ENCODE results near the gene WDR7. TPM values are rescaled to one million over a fixed set of nuclear protein-coding genes. Genes with fewer than 3 reads are reported as not detected.

WDR7 gene
- total and polyA plus RNA-seq, 4 donors = 27.9 to 126 (median 33.8) TPM

- Histone ChIP-seq H3K4me3 (ENCODE audit: low read depth, low read length) (no peak overlapping the region), H3K4me1 (ENCODE audit: control insufficient read depth, insufficient read depth, low read length) (no peaks in the 10 kb centered on the region), H3K36me3 (ENCODE audit: control insufficient read depth, insufficient read depth, low read length) (no peaks in the 10 kb centered on the region), H3K27me3 (ENCODE audit: control insufficient read depth, insufficient read depth, low read length) (no peaks in the 10 kb centered on the region), H3K9me3 (ENCODE audit: control insufficient read depth, insufficient read depth, low read length) (no peaks in the 10 kb centered on the region), H3K27ac (ENCODE audit: low read depth, low read length) (no peak overlapping the region)
- whole genome bisulfite sequencing (ENCODE audit: insufficient coverage) = 100% methylated on average over 1 of the region's 3 CpGs
- no peak for DNase-seq (ENCODE audit: low read depth in 4 of 6, low spot score in 6 of 6)
Measured at GRCh38 chr18:56728741-56729140, 77.6 kb downstream of the WDR7 start.

DNA sequence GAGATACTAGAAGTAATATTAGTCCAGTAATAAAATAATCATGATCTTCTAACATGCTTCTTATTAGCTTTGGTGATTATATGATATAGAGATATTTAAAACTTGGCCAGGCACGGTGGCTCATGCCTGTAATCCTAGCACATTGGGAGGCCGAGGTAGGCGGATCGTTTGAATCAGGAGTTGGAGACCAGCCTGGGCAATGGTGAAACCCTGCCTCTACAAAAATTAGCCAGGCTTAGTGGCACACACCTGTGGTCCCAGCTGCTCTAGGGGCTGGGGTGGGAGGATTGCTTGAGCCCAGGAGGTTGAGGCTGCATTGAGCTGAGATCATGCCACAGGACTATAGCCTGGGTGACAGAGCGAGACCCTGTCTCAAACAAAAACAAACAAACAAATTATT is 87.0 kb downstream of the WDR7 start:
- Histone ChIP-seq H3K27me3 (ENCODE audit: control insufficient read depth, insufficient read depth, low read length) (no peaks in the 10 kb centered on the region), H3K4me1 (ENCODE audit: control insufficient read depth, insufficient read depth, low read length) (no peaks in the 10 kb centered on the region), H3K27ac (ENCODE audit: low read depth, low read length) (no peak overlapping the region), H3K9me3 (ENCODE audit: control insufficient read depth, insufficient read depth, low read length) (no peaks in the 10 kb centered on the region), H3K4me3 (ENCODE audit: low read depth, low read length) (no peak overlapping the region), H3K36me3 (ENCODE audit: control insufficient read depth, insufficient read depth, low read length) (no peaks in the 10 kb centered on the region)
- WGBS (ENCODE audit: insufficient coverage) = 83% methylated on average over 4 of the region's 5 CpGs
- no peak for DNase-seq (ENCODE audit: low read depth in 4 of 6, low spot score in 6 of 6)

DNA sequence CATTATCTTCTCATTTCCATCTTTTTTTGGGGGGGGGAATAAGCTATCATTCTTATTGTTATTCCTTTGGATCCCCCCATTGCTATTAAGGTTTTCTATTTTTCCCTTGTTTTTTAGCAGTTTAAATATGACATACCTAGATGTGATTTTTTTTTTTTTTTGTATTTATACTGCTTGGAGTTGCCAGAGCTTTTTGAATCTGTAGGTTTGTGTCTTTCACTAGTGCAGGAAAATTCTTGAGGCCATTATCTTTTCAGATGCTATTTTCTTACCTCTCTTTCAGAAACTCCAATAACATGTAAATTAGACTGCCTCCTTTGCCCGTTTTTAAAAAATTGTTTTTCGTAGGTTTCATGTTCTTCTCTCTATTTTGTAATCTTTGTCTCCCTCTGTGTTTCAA is 88.6 kb downstream of the WDR7 start:
- no peaks in the 10 kb centered on the region for H3K4me1 ChIP-seq (ENCODE audit: control insufficient read depth, insufficient read depth, low read length)
- no peak overlapping the region for H3K4me3 ChIP-seq (ENCODE audit: low read depth, low read length)
- no peaks in the 10 kb centered on the region for H3K9me3 ChIP-seq (ENCODE audit: control insufficient read depth, insufficient read depth, low read length)
- WGBS (ENCODE audit: insufficient coverage) = no CpG with 5 or more reads among the region's 2 CpGs
- H3K27me3 ChIP-seq (ENCODE audit: control insufficient read depth, insufficient read depth, low read length) = no peaks in the 10 kb centered on the region
- H3K27ac ChIP-seq (ENCODE audit: low read depth, low read length) = no peak overlapping the region
- DNase-seq (ENCODE audit: low read depth in 4 of 6, low spot score in 6 of 6) = no peak
- no peaks in the 10 kb centered on the region for H3K36me3 ChIP-seq (ENCODE audit: control insufficient read depth, insufficient read depth, low read length)

GRCh38 chr18:56740645-56741044 is 89.5 kb downstream of the WDR7 start:
- Histone ChIP-seq H3K4me3 (ENCODE audit: low read depth, low read length) (no peak overlapping the region), H3K36me3 (ENCODE audit: control insufficient read depth, insufficient read depth, low read length) (no peaks in the 10 kb centered on the region), H3K27ac (ENCODE audit: low read depth, low read length) (no peak overlapping the region), H3K4me1 (ENCODE audit: control insufficient read depth, insufficient read depth, low read length) (no peaks in the 10 kb centered on the region), H3K27me3 (ENCODE audit: control insufficient read depth, insufficient read depth, low read length) (no peaks in the 10 kb centered on the region), H3K9me3 (ENCODE audit: control insufficient read depth, insufficient read depth, low read length) (no peaks in the 10 kb centered on the region)
- no peak for DNase-seq (ENCODE audit: low read depth in 4 of 6, low spot score in 6 of 6)
- WGBS (ENCODE audit: insufficient coverage) = 45% methylated on average over 1 of the region's 1 CpG

DNA sequence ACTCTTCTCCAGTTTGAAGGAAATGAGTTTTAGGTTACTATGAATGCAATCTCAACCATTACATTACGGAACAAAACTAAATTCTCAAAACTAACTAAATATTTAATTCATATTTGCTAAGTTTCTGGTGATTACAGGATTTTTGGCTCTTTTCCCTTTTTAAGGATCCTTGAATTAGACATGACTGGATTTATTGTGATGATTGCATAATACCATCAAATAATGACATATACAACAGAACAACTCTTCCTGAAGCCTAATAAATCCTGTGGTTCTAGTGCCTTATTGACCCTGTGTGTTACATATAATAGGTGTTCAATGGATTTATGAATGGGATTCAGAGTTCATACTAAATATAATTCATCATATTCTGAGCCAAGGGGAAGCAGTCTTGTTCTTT is 90.5 kb downstream of the WDR7 start:
- Histone ChIP-seq H3K36me3 (ENCODE audit: control insufficient read depth, insufficient read depth, low read length) (no peaks in the 10 kb centered on the region), H3K4me1 (ENCODE audit: control insufficient read depth, insufficient read depth, low read length) (no peaks in the 10 kb centered on the region), H3K27me3 (ENCODE audit: control insufficient read depth, insufficient read depth, low read length) (no peaks in the 10 kb centered on the region)

GRCh38 chr18:56743115-56743514 is 92.0 kb downstream of the WDR7 start:
- 99% methylated on average over 4 of the region's 4 CpGs for WGBS (ENCODE audit: insufficient coverage)
- no peaks in the 10 kb centered on the region for H3K27me3 ChIP-seq (ENCODE audit: control insufficient read depth, insufficient read depth, low read length)
- H3K36me3 ChIP-seq (ENCODE audit: control insufficient read depth, insufficient read depth, low read length) = no peaks in the 10 kb centered on the region
- H3K27ac ChIP-seq (ENCODE audit: low read depth, low read length) = no peak overlapping the region
- no peak overlapping the region for H3K4me3 ChIP-seq (ENCODE audit: low read depth, low read length)
- H3K9me3 ChIP-seq (ENCODE audit: control insufficient read depth, insufficient read depth, low read length) = no peaks in the 10 kb centered on the region
- H3K4me1 ChIP-seq (ENCODE audit: control insufficient read depth, insufficient read depth, low read length) = no peaks in the 10 kb centered on the region
- DNase-seq (ENCODE audit: low read depth in 4 of 6, low spot score in 6 of 6) = no peak

More for the DNA sequence above, 90.5 kb downstream of the WDR7 start:
- no CpG with 5 or more reads among the region's 1 CpG for WGBS (ENCODE audit: insufficient coverage)
- Histone ChIP-seq H3K27ac (ENCODE audit: low read depth, low read length) (no peak overlapping the region), H3K9me3 (ENCODE audit: control insufficient read depth, insufficient read depth, low read length) (no peaks in the 10 kb centered on the region), H3K4me3 (ENCODE audit: low read depth, low read length) (no peak overlapping the region)
- no peak for DNase-seq (ENCODE audit: low read depth in 4 of 6, low spot score in 6 of 6)

DNA sequence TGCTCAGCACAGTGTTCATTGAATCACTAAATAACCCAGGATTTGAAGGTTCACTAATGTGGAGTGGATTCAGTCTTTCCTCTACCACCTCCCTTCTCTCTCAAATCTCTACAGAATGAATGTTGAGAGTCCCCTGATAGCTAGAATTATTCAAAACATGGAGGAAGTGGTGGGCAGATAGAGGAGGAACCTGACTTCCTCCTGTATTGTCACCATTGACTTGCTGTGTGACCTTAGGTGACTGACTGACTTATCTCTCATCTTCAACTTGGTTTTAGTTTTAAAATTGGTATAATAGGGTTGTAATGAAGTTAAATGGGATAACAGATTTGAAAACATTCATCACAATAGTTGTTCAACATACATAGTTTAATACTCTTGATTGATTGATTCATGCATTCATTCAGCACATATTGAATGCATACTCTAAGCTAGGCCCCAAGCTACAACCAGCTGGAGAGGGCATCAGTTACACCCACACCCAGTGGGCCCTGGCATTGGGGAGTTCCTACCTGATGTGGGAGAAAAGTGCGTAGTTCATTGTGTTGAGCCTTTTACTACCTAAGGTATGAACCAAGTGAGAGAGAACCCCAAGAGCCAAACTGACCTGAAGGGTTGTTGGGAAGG is 96.0 kb downstream of the WDR7 start:
- Histone ChIP-seq H3K4me3 (ENCODE audit: low read depth, low read length) (no peak overlapping the region), H3K36me3 (ENCODE audit: control insufficient read depth, insufficient read depth, low read length) (no peaks in the 10 kb centered on the region), H3K27me3 (ENCODE audit: control insufficient read depth, insufficient read depth, low read length) (no peaks in the 10 kb centered on the region), H3K27ac (ENCODE audit: low read depth, low read length) (no peak overlapping the region), H3K9me3 (ENCODE audit: control insufficient read depth, insufficient read depth, low read length) (no peaks in the 10 kb centered on the region), H3K4me1 (ENCODE audit: control insufficient read depth, insufficient read depth, low read length) (no peaks in the 10 kb centered on the region)
- 100% methylated on average over 1 of the region's 1 CpG for WGBS (ENCODE audit: insufficient coverage)
- no peak for DNase-seq (ENCODE audit: low read depth in 4 of 6, low spot score in 6 of 6)

DNA sequence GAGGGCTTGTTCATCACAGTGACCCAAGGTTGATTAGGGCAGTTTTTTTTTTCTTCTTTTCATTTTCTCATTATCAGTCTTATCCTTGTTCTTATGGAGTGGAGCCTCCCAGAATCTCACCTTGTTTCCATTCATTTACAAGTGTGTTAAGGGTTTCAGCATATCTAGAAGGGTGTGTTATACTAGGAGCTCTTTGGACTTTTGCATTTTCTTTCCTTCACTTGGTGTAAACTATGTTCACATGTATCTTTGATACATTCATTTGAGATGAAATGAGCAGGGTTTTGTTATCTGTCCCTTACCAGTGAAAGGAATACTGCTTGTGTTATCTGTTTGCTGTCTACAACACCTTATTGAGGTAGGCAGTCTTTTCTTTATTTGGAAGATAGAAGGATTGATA is 96.7 kb downstream of the WDR7 start:
- Histone ChIP-seq H3K4me1 (ENCODE audit: control insufficient read depth, insufficient read depth, low read length) (no peaks in the 10 kb centered on the region), H3K9me3 (ENCODE audit: control insufficient read depth, insufficient read depth, low read length) (no peaks in the 10 kb centered on the region), H3K4me3 (ENCODE audit: low read depth, low read length) (no peak overlapping the region), H3K36me3 (ENCODE audit: control insufficient read depth, insufficient read depth, low read length) (no peaks in the 10 kb centered on the region), H3K27ac (ENCODE audit: low read depth, low read length) (no peak overlapping the region), H3K27me3 (ENCODE audit: control insufficient read depth, insufficient read depth, low read length) (no peaks in the 10 kb centered on the region)
- no peak for DNase-seq (ENCODE audit: low read depth in 4 of 6, low spot score in 6 of 6)

DNA sequence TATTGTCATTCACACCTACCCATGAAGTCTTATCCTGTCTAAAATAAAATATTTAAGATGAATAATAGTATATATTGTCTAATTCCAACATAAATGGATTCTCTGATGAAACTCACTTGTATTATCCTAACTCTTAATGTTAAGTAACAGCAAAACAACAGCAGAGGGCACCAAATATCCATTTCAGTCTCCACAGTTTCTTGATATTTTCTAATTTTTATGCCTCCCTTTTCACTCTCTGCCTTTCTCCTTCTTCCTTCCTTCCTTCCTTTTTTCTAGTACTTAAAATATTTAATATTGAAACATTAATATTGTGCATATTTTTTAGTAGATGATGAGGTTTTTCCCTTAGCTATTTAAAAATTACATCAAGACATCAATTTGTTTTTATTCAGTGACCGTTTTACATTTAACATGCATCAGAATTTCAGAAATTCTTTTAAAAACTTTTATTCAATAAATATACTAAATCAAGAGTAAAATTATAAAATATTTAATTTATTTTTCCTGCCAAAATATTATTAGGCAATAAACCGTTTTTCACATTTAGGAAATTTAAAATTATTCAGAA is 97.6 kb downstream of the WDR7 start:
- no peaks in the 10 kb centered on the region for H3K9me3 ChIP-seq (ENCODE audit: control insufficient read depth, insufficient read depth, low read length)
- H3K27me3 ChIP-seq (ENCODE audit: control insufficient read depth, insufficient read depth, low read length) = no peaks in the 10 kb centered on the region
- no peak overlapping the region for H3K27ac ChIP-seq (ENCODE audit: low read depth, low read length)
- DNase-seq (ENCODE audit: low read depth in 4 of 6, low spot score in 6 of 6) = peak; percentile 17 to 92 (median 50)
- H3K36me3 ChIP-seq (ENCODE audit: control insufficient read depth, insufficient read depth, low read length) = no peaks in the 10 kb centered on the region
- no peak overlapping the region for H3K4me3 ChIP-seq (ENCODE audit: low read depth, low read length)
- no peaks in the 10 kb centered on the region for H3K4me1 ChIP-seq (ENCODE audit: control insufficient read depth, insufficient read depth, low read length)
- no CpG with 5 or more reads among the region's 2 CpGs for WGBS (ENCODE audit: insufficient coverage)

- 60% methylated on average over 3 of the region's 9 CpGs for WGBS (ENCODE audit: insufficient coverage)
- no peaks in the 10 kb centered on the region for H3K36me3 ChIP-seq (ENCODE audit: control insufficient read depth, insufficient read depth, low read length)
- no peak overlapping the region for H3K4me3 ChIP-seq (ENCODE audit: low read depth, low read length)
- DNase-seq (ENCODE audit: low read depth in 4 of 6, low spot score in 6 of 6) = peak in 2 of 6 donors; percentile 53 to 81
- no peaks in the 10 kb centered on the region for H3K27me3 ChIP-seq (ENCODE audit: control insufficient read depth, insufficient read depth, low read length)
- no peaks in the 10 kb centered on the region for H3K4me1 ChIP-seq (ENCODE audit: control insufficient read depth, insufficient read depth, low read length)
- no peaks in the 10 kb centered on the region for H3K9me3 ChIP-seq (ENCODE audit: control insufficient read depth, insufficient read depth, low read length)
- H3K27ac ChIP-seq (ENCODE audit: low read depth, low read length) = no peak overlapping the region
Measured at GRCh38 chr18:56756966-56757365, 105.8 kb downstream of the WDR7 start.
